ENCODE data around the gene NRCAM. TPM values are rescaled to one million over a fixed set of nuclear protein-coding genes. Genes with fewer than 3 reads are reported as not detected.
A peak's percentile ranks its signal among the peaks of the same experiment; 100 is the strongest.

Gene NRCAM
- total RNA-seq, 6 experiments from 2014 or later = 0.27 to 0.51 (median 0.40) TPM

- DNase-seq = no peak
- Mint-ChIP-seq H3K4me3 (no peak overlapping the region), H3K4me1 (ENCODE audit: low read depth) (no peaks in the 10 kb centered on the region), H3K36me3 (ENCODE audit: low read depth) (no peaks in the 10 kb centered on the region), H3K9me3 (no peaks in the 10 kb centered on the region), H3K27ac (no peak overlapping the region), H3K27me3 (ENCODE audit: insufficient read depth) (no peaks in the 10 kb centered on the region; the same call in 1 of the 2 replicates)
- peak; percentile 75 for TF ChIP-seq CTCF (IDR thresholded peaks at IDR 0.05)
Measured at GRCh38 chr7:108114117-108114841, 342.0 kb downstream of the NRCAM start.

GRCh38 chr7:108112683-108113082 lies 343.6 kb downstream of the NRCAM start:
- no peaks in the 10 kb centered on the region; the same call in 1 of the 2 replicates for H3K27me3 Mint-ChIP-seq (ENCODE audit: insufficient read depth)
- H3K4me3 Mint-ChIP-seq = no peak overlapping the region
- H3K36me3 Mint-ChIP-seq (ENCODE audit: low read depth) = no peaks in the 10 kb centered on the region
- TF ChIP-seq CTCF (IDR thresholded peaks at IDR 0.05) = no peak
- no peaks in the 10 kb centered on the region for H3K9me3 Mint-ChIP-seq
- H3K4me1 Mint-ChIP-seq (ENCODE audit: low read depth) = no peaks in the 10 kb centered on the region
- no peak overlapping the region for H3K27ac Mint-ChIP-seq
- DNase-seq = no peak

GRCh38 chr7:108109221-108109908 lies 346.9 kb downstream of the NRCAM start:
- Mint-ChIP-seq H3K36me3 (ENCODE audit: low read depth) (no peaks in the 10 kb centered on the region), H3K4me3 (no peak overlapping the region), H3K27ac (no peak overlapping the region), H3K9me3 (no peaks in the 10 kb centered on the region), H3K4me1 (ENCODE audit: low read depth) (peaks cover 5% of the 10 kb centered on the region), H3K27me3 (ENCODE audit: insufficient read depth) (no peaks in the 10 kb centered on the region; the same call in 1 of the 2 replicates)
- DNase-seq = no peak
- peak; percentile 68; the same call in 1 of the 2 replicates for TF ChIP-seq CTCF (IDR thresholded peaks at IDR 0.05)

- H3K27me3 Mint-ChIP-seq (ENCODE audit: insufficient read depth) = no peaks in the 10 kb centered on the region; the same call in 1 of the 2 replicates
- no peak for TF ChIP-seq CTCF (IDR thresholded peaks at IDR 0.05)
- H3K4me1 Mint-ChIP-seq (ENCODE audit: low read depth) = peaks cover 17% of the 10 kb centered on the region
- no peaks in the 10 kb centered on the region for H3K9me3 Mint-ChIP-seq
- H3K4me3 Mint-ChIP-seq = no peak overlapping the region
- H3K27ac Mint-ChIP-seq = no peak overlapping the region
- no peaks in the 10 kb centered on the region for H3K36me3 Mint-ChIP-seq (ENCODE audit: low read depth)
- no peak for DNase-seq
Measured at GRCh38 chr7:108108131-108108530, 348.1 kb downstream of the NRCAM start.

GRCh38 chr7:108104324-108104723 lies 351.9 kb downstream of the NRCAM start:
- no peak overlapping the region; the same call in 1 of the 2 replicates for H3K4me3 Mint-ChIP-seq
- TF ChIP-seq CTCF (IDR thresholded peaks at IDR 0.05) = no peak

More at GRCh38 chr7:108104324-108104723, 351.9 kb downstream of the NRCAM start:
- H3K27me3 Mint-ChIP-seq (ENCODE audit: insufficient read depth) = no peaks in the 10 kb centered on the region; the same call in 1 of the 2 replicates
- H3K36me3 Mint-ChIP-seq (ENCODE audit: low read depth) = no peaks in the 10 kb centered on the region
- H3K4me1 Mint-ChIP-seq (ENCODE audit: low read depth) = peaks cover 38% of the 10 kb centered on the region
- peak overlapping the region; percentile 84 for H3K27ac Mint-ChIP-seq
- H3K9me3 Mint-ChIP-seq = no peaks in the 10 kb centered on the region
- DNase-seq = no peak
